ENCODE results near the gene GOT1. TPM values are rescaled to one million over a fixed set of nuclear protein-coding genes. Genes with fewer than 3 reads are reported as not detected.

GOT1 gene
- total RNA-seq, 3 donors from 2014 or later = 56.7 to 105 (median 101) TPM

- ATAC-seq = no peak
- no peak for DNase-seq
- no peak for TF ChIP-seq CTCF (IDR thresholded peaks at IDR 0.05)
These were observed 18.9 kb downstream of the GOT1 start for GRCh38 chr10:99411546-99411945.

GRCh38 chr10:99410876-99411275, 19.5 kb downstream of the GOT1 start:
- no peak for DNase-seq
- Histone ChIP-seq H3K4me3 (no peak overlapping the region), H3K4me1 (ENCODE audit: low read depth) (no peaks in the 10 kb centered on the region), H3K9me3 (no peaks in the 10 kb centered on the region), H3K36me3 (ENCODE audit: low read depth) (peaks cover 5% of the 10 kb centered on the region)
- ATAC-seq = no peak
- TF ChIP-seq CTCF (IDR thresholded peaks at IDR 0.05) = no peak
- intact Hi-C loops (cut with DNase I, micrococcal nuclease) = no loop called here

More at GRCh38 chr10:99411546-99411945, 18.9 kb downstream of the GOT1 start:
- Histone ChIP-seq H3K4me1 (ENCODE audit: low read depth) (no peaks in the 10 kb centered on the region), H3K4me3 (no peak overlapping the region), H3K36me3 (ENCODE audit: low read depth) (no peaks in the 10 kb centered on the region), H3K9me3 (no peaks in the 10 kb centered on the region)
- intact Hi-C loops (cut with DNase I, micrococcal nuclease) = no loop called here

- intact Hi-C loops (cut with DNase I, micrococcal nuclease) = no loop called here
- Histone ChIP-seq H3K4me3 (no peak overlapping the region), H3K36me3 (ENCODE audit: low read depth) (peaks cover 8% of the 10 kb centered on the region), H3K4me1 (ENCODE audit: low read depth) (no peaks in the 10 kb centered on the region), H3K9me3 (no peaks in the 10 kb centered on the region)
- DNase-seq = no peak
- ATAC-seq = no peak
- no peak for TF ChIP-seq CTCF (IDR thresholded peaks at IDR 0.05)
These were observed 20.3 kb downstream of the GOT1 start for GRCh38 chr10:99410146-99410545.

- Histone ChIP-seq H3K36me3 (ENCODE audit: low read depth) (peaks cover 13% of the 10 kb centered on the region), H3K4me1 (ENCODE audit: low read depth) (no peaks in the 10 kb centered on the region), H3K4me3 (no peak overlapping the region), H3K9me3 (no peaks in the 10 kb centered on the region)
- ATAC-seq (no peak), DNase-seq (no peak)
- no peak for TF ChIP-seq CTCF (IDR thresholded peaks at IDR 0.05)
- intact Hi-C loops (cut with DNase I, micrococcal nuclease) = no loop called here
These were observed 24.3 kb downstream of the GOT1 start for GRCh38 chr10:99406149-99406548.

- H3K36me3 ChIP-seq (ENCODE audit: low read depth) = peaks cover 13% of the 10 kb centered on the region
- DNase-seq (no peak), ATAC-seq (no peak)
- H3K4me3 ChIP-seq = no peak overlapping the region
- TF ChIP-seq CTCF (IDR thresholded peaks at IDR 0.05) = no peak
- intact Hi-C loops (cut with DNase I, micrococcal nuclease) = no loop called here
- H3K4me1 ChIP-seq (ENCODE audit: low read depth) = no peaks in the 10 kb centered on the region
- H3K9me3 ChIP-seq = no peaks in the 10 kb centered on the region
These were observed 26.8 kb downstream of the GOT1 start for GRCh38 chr10:99403674-99404073.

GRCh38 chr10:99399664-99400063, 30.8 kb downstream of the GOT1 start:
- DNase-seq = no peak
- Histone ChIP-seq H3K36me3 (ENCODE audit: low read depth) (peaks cover 6% of the 10 kb centered on the region), H3K9me3 (no peaks in the 10 kb centered on the region), H3K4me1 (ENCODE audit: low read depth) (no peaks in the 10 kb centered on the region), H3K4me3 (no peak overlapping the region)
- intact Hi-C loops (cut with DNase I, micrococcal nuclease) = loop anchor here in 1 of 2 donors (10.0 kb wide), 1 partner anchor 215 kb away; no protein-coding TSS in a partner anchor
- no peak for ATAC-seq
- no peak for TF ChIP-seq CTCF (IDR thresholded peaks at IDR 0.05)

All from mucosa of descending colon (tissue), 3 donors.